MV-4-11 (cell line): Measurements from ENCODE around the gene OR4X1.
A peak's percentile ranks its signal among the peaks of the same experiment; 100 is the strongest.
"Not testable (repeated sequence)": the region's sequence is repeated elsewhere in the genome, so short reads cannot be mapped to it uniquely, and the experiment has no call there.

Source experiments
- DNase-seq: peaks from one replicate; lab custom pipeline; 2025; lab: John Stamatoyannopoulos, UW

OR4X1 gene

GRCh38 chr11:48263423-48263911 lies at the start of gene OR4X1:
Gene OR4X1, plus strand, starts transcription at chr11:48263861. Its CDS starts 0 bp downstream, at chr11:48263861.
- no peak for DNase-seq

DNA sequence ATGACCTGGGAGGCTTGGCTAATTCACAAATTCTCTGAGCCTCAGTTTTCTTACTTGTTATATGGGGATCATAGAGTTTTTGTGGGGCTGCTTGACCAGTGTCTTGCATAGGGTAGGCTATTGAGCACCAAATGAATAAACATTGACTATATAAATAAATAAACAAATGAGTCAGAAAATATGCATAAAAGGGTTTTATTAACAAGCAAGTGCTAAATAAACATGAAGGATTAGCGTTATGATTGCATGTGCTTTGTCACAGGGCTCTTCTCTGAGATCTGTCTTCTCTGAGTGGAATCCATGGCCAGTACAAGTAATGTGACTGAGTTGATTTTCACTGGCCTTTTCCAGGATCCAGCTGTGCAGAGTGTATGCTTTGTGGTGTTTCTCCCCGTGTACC lies 47.2 kb upstream of the OR4X1 start, which contains the start of gene OR4B1:
OR4B1 (plus strand) TSS at position 301 of the 400 bp plus-strand sequence; CDS start at position 301, 0 bp downstream.
- DNase-seq, result no peak

GRCh38 chr11:48228761-48229160 lies 34.9 kb upstream of the OR4X1 start:
- no peak for DNase-seq

- not testable (repeated sequence) for DNase-seq
Observed at GRCh38 chr11:48230057-48230456, 33.6 kb upstream of the OR4X1 start.

DNA sequence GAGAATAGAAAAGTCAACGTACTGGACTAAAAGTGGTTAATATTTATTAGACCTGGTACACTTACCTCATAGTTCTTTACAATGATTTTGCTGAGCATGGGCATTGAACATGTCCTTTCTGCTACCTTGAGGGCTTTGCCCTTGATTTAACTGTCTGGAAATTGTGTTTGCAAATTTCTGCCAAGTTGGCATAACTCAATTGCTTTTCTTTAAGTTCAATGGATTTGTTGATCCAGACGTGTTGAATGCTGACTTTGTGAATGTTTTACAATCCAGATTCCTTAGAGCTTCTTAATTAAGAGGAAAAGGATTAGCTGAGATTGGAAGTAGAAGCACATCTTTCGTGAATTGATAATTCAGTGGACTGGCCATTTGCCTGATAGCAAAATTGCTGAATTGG lies 25.9 kb upstream of the OR4X1 start:
- DNase-seq, result no peak

DNA sequence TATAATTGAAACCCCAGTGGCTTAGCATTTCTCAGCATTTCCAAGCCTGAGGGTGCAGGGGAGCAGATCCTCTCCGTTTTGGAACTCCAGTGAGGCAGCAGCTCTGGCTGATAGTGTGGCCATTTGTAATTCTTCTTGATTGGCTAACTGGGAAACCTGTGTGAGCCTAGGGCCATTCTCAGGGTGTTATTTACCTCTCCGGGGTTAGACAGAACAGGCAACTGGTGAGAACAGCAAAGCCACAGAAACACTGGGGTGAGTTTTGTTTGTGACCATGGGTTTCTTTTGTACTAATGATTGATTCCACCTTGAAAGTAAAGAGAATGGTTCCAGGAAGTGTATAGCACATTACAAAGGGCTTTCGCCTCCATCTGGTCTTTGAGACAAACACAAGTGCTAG lies 21.2 kb upstream of the OR4X1 start:
- DNase-seq, result no peak

DNA sequence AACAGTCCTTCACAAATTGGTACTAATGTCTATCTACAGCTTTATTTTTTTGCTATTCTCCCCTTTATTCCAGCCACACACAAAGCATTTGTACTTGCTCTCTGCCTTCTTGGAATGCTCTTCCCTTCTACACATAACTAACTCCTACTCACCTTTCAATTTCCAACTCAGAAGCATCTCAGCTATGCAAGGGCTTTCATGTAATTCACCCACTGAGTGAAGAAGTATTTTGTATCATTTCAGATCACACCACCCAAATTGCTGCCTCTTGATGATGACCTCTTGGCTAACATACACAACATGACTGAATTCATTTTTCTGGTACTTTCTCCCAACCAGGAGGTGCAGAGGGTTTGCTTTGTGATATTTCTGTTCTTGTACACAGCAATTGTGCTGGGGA lies 18.9 kb upstream of the OR4X1 start, which contains the start of gene OR4X2:
OR4X2 (plus strand) TSS at position 301 of the 400 bp plus-strand sequence; CDS start at position 301, 0 bp downstream.
- no peak for DNase-seq

- DNase-seq, result no peak
Observed at GRCh38 chr11:48248902-48249301, 14.8 kb upstream of the OR4X1 start.

DNA sequence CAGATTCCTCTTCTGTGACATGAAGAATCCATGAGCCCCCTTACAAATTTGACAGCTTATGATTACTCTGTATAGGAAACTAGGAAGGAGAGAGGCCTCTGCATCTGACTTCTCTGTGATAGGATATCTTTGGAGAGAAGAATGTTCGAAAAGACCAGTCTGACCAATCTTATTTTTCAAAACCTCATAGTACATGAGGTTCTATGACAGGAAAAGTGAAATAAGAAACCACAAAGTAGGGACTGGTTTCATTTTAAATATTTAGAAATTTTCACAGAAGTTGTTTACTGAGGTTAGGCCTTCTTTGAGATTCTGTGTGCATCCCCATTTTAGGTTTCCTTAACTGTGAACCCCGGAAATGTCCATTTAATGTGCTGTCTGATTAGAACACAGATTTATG lies 2.1 kb upstream of the OR4X1 start:
- no peak for DNase-seq

GRCh38 chr11:48270621-48271020 lies 7.0 kb downstream of the OR4X1 start:
- no peak for DNase-seq

DNA sequence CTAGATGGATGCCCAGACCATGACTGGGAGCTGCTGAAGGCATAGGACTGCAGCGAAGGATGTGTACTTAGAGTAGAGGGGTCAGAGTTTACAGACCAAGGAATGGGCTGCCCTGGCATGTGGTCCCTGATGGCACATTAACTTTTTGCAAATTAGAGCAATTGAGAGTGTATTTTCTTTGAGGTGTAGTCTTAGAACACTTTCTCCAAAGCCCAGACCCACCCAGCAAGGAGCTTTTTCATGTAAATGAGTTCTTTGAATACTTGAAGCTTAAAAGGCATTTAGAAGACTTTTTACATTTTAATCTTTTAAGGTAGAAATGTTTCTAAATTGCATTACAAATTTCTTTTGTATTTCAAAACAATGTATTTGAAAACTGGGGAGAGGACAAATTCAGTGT lies 8.9 kb downstream of the OR4X1 start:
- no peak for DNase-seq

- no peak for DNase-seq
Observed at GRCh38 chr11:48305923-48306322, 42.3 kb downstream of the OR4X1 start, which contains the start of gene OR4S1. Gene OR4S1, plus strand, starts transcription at chr11:48306223. Its CDS starts 0 bp downstream, at chr11:48306223.

DNA sequence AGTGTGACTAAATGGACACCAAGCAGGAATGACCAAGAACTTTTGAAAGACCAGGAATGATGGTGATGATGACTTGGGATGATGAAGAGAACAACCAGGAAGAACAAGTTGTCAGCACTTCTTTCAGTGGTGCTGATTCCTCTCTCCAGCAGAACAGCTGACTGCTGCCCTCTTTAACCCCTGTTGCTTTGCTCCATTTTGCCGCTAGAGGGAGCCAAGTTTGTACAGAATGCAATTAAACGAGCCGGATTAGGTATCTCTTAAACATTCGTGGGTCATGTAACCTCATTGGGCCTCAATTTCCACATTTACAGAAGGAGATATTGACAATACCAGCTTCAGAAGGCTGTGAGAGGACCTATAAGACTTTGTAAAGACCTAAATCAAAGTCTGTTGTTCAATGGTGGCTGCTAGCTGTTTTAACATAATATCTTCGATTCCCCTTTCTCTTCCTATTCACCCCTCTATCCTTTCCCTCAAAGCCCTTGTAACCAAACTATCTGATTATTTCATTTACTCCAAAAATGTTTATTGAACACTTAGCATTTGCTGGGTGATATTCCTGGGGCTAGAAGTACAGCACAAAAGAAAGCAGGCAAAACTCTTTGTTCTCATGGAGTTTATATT lies 44.2 kb downstream of the OR4X1 start:
- peak; percentile 37 for DNase-seq

- not testable (repeated sequence) for DNase-seq
Observed at GRCh38 chr11:48313590-48313989, 49.9 kb downstream of the OR4X1 start.
